Stimulated activated CD8-positive, alpha-beta memory T cell treated with anti-CD3 and anti-CD28 coated beads, Interleukin-7, amount 100 ng/mL, for 1 hour (primary cell): ENCODE results near the gene RAB17.

Source experiments
- DNase-seq, 2 donors: peaks; one replicate each; pipeline ENCODE4 v3.0.0-alpha.2; 2020; ENCODE audit warnings: low read depth in 2 of 2

RAB17 gene

GRCh38 chr2:237539681-237540080 is 50.9 kb downstream of the RAB17 start:
- DNase-seq, result no peak

GRCh38 chr2:237538901-237539300 is 51.6 kb downstream of the RAB17 start:
- DNase-seq, result no peak

- no peak for DNase-seq
Observed at GRCh38 chr2:237538001-237538720, 52.4 kb downstream of the RAB17 start.

- no peak for DNase-seq
Observed at GRCh38 chr2:237536617-237537016, 53.9 kb downstream of the RAB17 start.

GRCh38 chr2:237536083-237536415 is 54.5 kb downstream of the RAB17 start:
- DNase-seq, result no peak

GRCh38 chr2:237535385-237536082 is 55.0 kb downstream of the RAB17 start:
- DNase-seq, result no peak

GRCh38 chr2:237534380-237534779 is 56.2 kb downstream of the RAB17 start:
- no peak for DNase-seq

- DNase-seq, result no peak
Observed at GRCh38 chr2:237533668-237534161, 56.8 kb downstream of the RAB17 start.

GRCh38 chr2:237532160-237532559 is 58.4 kb downstream of the RAB17 start:
- DNase-seq, result no peak

GRCh38 chr2:237530472-237531433 is 59.8 kb downstream of the RAB17 start:
- DNase-seq, result no peak

GRCh38 chr2:237529452-237530402 is 60.8 kb downstream of the RAB17 start:
- no peak for DNase-seq

GRCh38 chr2:237527766-237528165 is 62.8 kb downstream of the RAB17 start:
- DNase-seq, result no peak

GRCh38 chr2:237527233-237527632 is 63.3 kb downstream of the RAB17 start:
- DNase-seq, result no peak

- DNase-seq, result no peak
Observed at GRCh38 chr2:237525559-237526157, 64.9 kb downstream of the RAB17 start.

GRCh38 chr2:237524631-237525030 is 65.9 kb downstream of the RAB17 start:
- DNase-seq, result no peak
